ENCODE measurements around the gene PTPRN2. TPM values are rescaled to one million over a fixed set of nuclear protein-coding genes. Genes with fewer than 3 reads are reported as not detected.

Gene PTPRN2
- total RNA-seq, 2 donors from 2014 or later, result 26.1 to 55.5 TPM

- Histone ChIP-seq H3K4me1 (replicated peaks) (no peaks in the 10 kb centered on the region), H3K4me3 (no peak overlapping the region), H3K36me3 (no peaks in the 10 kb centered on the region), H3K27me3 (replicated peaks; ENCODE audit: insufficient read depth) (no peaks in the 10 kb centered on the region), H3K27ac (no peak overlapping the region), H3K9me3 (no peaks in the 10 kb centered on the region)
- TF ChIP-seq POLR2A (IDR thresholded peaks at IDR 0.05), result no peak
- TF ChIP-seq POLR2AphosphoS5 (IDR thresholded peaks at IDR 0.05), result no peak
- TF ChIP-seq CTCF (IDR thresholded peaks at IDR 0.05), result no peak
- no peak for DNase-seq (ENCODE audit: low spot score)
- intact Hi-C loops (cut with DNase I), result no loop called here
- 84% methylated on average over 19 of the region's 30 CpGs for WGBS
Observed at GRCh38 chr7:158445421-158446175, 142.0 kb downstream of the PTPRN2 start.

- Histone ChIP-seq H3K4me1 (replicated peaks) (no peaks in the 10 kb centered on the region), H3K27ac (no peak overlapping the region), H3K36me3 (no peaks in the 10 kb centered on the region), H3K27me3 (replicated peaks; ENCODE audit: insufficient read depth) (no peaks in the 10 kb centered on the region), H3K9me3 (no peaks in the 10 kb centered on the region), H3K4me3 (no peak overlapping the region)
- intact Hi-C loops (cut with DNase I), result no loop called here
- no peak for TF ChIP-seq POLR2AphosphoS5 (IDR thresholded peaks at IDR 0.05)
- TF ChIP-seq POLR2A (IDR thresholded peaks at IDR 0.05), result no peak
- no peak for TF ChIP-seq CTCF (IDR thresholded peaks at IDR 0.05)
- WGBS, result 84% methylated on average over 25 of the region's 25 CpGs
- DNase-seq (ENCODE audit: low spot score), result no peak
Observed at GRCh38 chr7:158444501-158445420, 142.9 kb downstream of the PTPRN2 start.

- H3K36me3 ChIP-seq, result no peaks in the 10 kb centered on the region
- no peaks in the 10 kb centered on the region for H3K27me3 ChIP-seq (replicated peaks; ENCODE audit: insufficient read depth)
- WGBS, result 86% methylated on average over 19 of the region's 19 CpGs
- DNase-seq (ENCODE audit: low spot score), result no peak
- H3K4me3 ChIP-seq, result no peak overlapping the region
- H3K27ac ChIP-seq, result no peak overlapping the region
- intact Hi-C loops (cut with DNase I), result no loop called here
- no peaks in the 10 kb centered on the region for H3K9me3 ChIP-seq
- no peak for TF ChIP-seq CTCF (IDR thresholded peaks at IDR 0.05)
- no peak for TF ChIP-seq POLR2A (IDR thresholded peaks at IDR 0.05)
- no peak for TF ChIP-seq POLR2AphosphoS5 (IDR thresholded peaks at IDR 0.05)
- no peaks in the 10 kb centered on the region for H3K4me1 ChIP-seq (replicated peaks)
Observed at GRCh38 chr7:158443688-158444483, 143.7 kb downstream of the PTPRN2 start.

- no peaks in the 10 kb centered on the region for H3K9me3 ChIP-seq
- no peaks in the 10 kb centered on the region for H3K36me3 ChIP-seq
- H3K4me3 ChIP-seq, result no peak overlapping the region
- no peak overlapping the region for H3K27ac ChIP-seq
- H3K4me1 ChIP-seq (replicated peaks), result no peaks in the 10 kb centered on the region
- TF ChIP-seq POLR2A (IDR thresholded peaks at IDR 0.05) (no peak), POLR2AphosphoS5 (IDR thresholded peaks at IDR 0.05) (no peak), CTCF (IDR thresholded peaks at IDR 0.05) (no peak)
- DNase-seq (ENCODE audit: low spot score), result no peak
- intact Hi-C loops (cut with DNase I), result no loop called here
- H3K27me3 ChIP-seq (replicated peaks; ENCODE audit: insufficient read depth), result no peaks in the 10 kb centered on the region
- WGBS, result 89% methylated on average over 27 of the region's 28 CpGs
Observed at GRCh38 chr7:158443014-158443687, 144.5 kb downstream of the PTPRN2 start.
